ENCODE data around the gene COPS3. TPM values are rescaled to one million over a fixed set of nuclear protein-coding genes. Genes with fewer than 3 reads are reported as not detected.

The COPS3 gene
- polyA plus RNA-seq, 4 donors, result 42.9 to 58.9 (median 48.0) TPM

GRCh38 chr17:17207998-17208397, 73.0 kb downstream of the COPS3 start:
- DNase-seq (no peak), FAIRE-seq (no peak)
- no peaks in the 10 kb centered on the region for H3K27me3 ChIP-seq (ENCODE audit: control insufficient read depth in 3 of 3, insufficient read depth in 3 of 3, low read length in 3 of 3)
- H3K4me3 ChIP-seq (ENCODE audit: low read depth in 1 of 3, low read length in 3 of 3), result no peak overlapping the region
- no peak overlapping the region for H3K27ac ChIP-seq (ENCODE audit: low read depth in 1 of 3, low read length in 2 of 3)
- 85 to 87% (median 85%) methylated on average over 8 of the region's 8 CpGs for WGBS, 3 donors
- H3K9me3 ChIP-seq (ENCODE audit: control insufficient read depth in 2 of 2, insufficient read depth in 1 of 2, low read depth in 1 of 2, low read length in 1 of 2), result peaks cover 0 to 3% of the 10 kb centered on the region in 2 donors
- peaks cover 0 to 31% (median 3%) of the 10 kb centered on the region in 3 donors for H3K36me3 ChIP-seq (ENCODE audit: control insufficient read depth in 3 of 3, insufficient read depth in 2 of 3, low read depth in 1 of 3, low read length in 3 of 3)
- peaks cover 0 to 19% (median 4%) of the 10 kb centered on the region in 3 donors for H3K4me1 ChIP-seq (ENCODE audit: control insufficient read depth in 3 of 3, insufficient read depth in 2 of 3, low read depth in 1 of 3, low read length in 2 of 3)

GRCh38 chr17:17206913-17207335, 74.1 kb downstream of the COPS3 start:
- WGBS, 3 donors, result 12 to 49% (median 27%) methylated on average over 16 of the region's 16 CpGs
- Histone ChIP-seq H3K36me3 (ENCODE audit: control insufficient read depth in 3 of 3, insufficient read depth in 2 of 3, low read depth in 1 of 3, low read length in 3 of 3) (peaks cover 0 to 37% (median 0%) of the 10 kb centered on the region in 3 donors), H3K4me1 (ENCODE audit: control insufficient read depth in 3 of 3, insufficient read depth in 2 of 3, low read depth in 1 of 3, low read length in 2 of 3) (peaks cover 0 to 19% (median 4%) of the 10 kb centered on the region in 3 donors), H3K4me3 (ENCODE audit: low read depth in 1 of 3, low read length in 3 of 3) (peak overlapping the region in 1 of 3 donors; percentile 48), H3K9me3 (ENCODE audit: control insufficient read depth in 2 of 2, insufficient read depth in 1 of 2, low read depth in 1 of 2, low read length in 1 of 2) (peaks cover 0 to 3% of the 10 kb centered on the region in 2 donors), H3K27ac (ENCODE audit: low read depth in 1 of 3, low read length in 2 of 3) (peak overlapping the region; percentile 10 to 36 (median 28)), H3K27me3 (ENCODE audit: control insufficient read depth in 3 of 3, insufficient read depth in 3 of 3, low read length in 3 of 3) (no peaks in the 10 kb centered on the region)
- DNase-seq (peak in 1 of 2 donors; percentile 15), FAIRE-seq (no peak)

GRCh38 chr17:17206124-17206912, 74.7 kb downstream of the COPS3 start, which contains the start of gene PLD6:
Gene PLD6 (minus strand): TSS chr17:17206333. CDS start chr17:17206286, 47 bp downstream.
- Histone ChIP-seq H3K36me3 (ENCODE audit: control insufficient read depth in 3 of 3, insufficient read depth in 2 of 3, low read depth in 1 of 3, low read length in 3 of 3) (peaks cover 0 to 41% (median 0%) of the 10 kb centered on the region in 3 donors), H3K4me1 (ENCODE audit: control insufficient read depth in 3 of 3, insufficient read depth in 2 of 3, low read depth in 1 of 3, low read length in 2 of 3) (peaks cover 0 to 19% (median 4%) of the 10 kb centered on the region in 3 donors), H3K27ac (ENCODE audit: low read depth in 1 of 3, low read length in 2 of 3) (peak within 1 kb of the TSS; percentile 10 to 36 (median 28)), H3K27me3 (ENCODE audit: control insufficient read depth in 3 of 3, insufficient read depth in 3 of 3, low read length in 3 of 3) (no peaks in the 10 kb centered on the region), H3K4me3 (ENCODE audit: low read depth in 1 of 3, low read length in 3 of 3) (peak within 1 kb of the TSS; percentile 28 to 63 (median 48)), H3K9me3 (ENCODE audit: control insufficient read depth in 2 of 2, insufficient read depth in 1 of 2, low read depth in 1 of 2, low read length in 1 of 2) (peaks cover 0 to 3% of the 10 kb centered on the region in 2 donors)
- no peak for FAIRE-seq
- peak; percentile 74 to 84 for DNase-seq
- 10 to 19% (median 11%) methylated on average over 48 to 78 of the region's 78 CpGs for WGBS, 3 donors

GRCh38 chr17:17205368-17206123, 75.5 kb downstream of the COPS3 start:
- 0 to 11% (median 1%) methylated on average over 55 to 70 of the region's 70 CpGs for WGBS, 3 donors
- peak overlapping the region in 1 of 3 donors; percentile 10 for H3K27ac ChIP-seq (ENCODE audit: low read depth in 1 of 3, low read length in 2 of 3)
- H3K4me1 ChIP-seq (ENCODE audit: control insufficient read depth in 3 of 3, insufficient read depth in 2 of 3, low read depth in 1 of 3, low read length in 2 of 3), result peaks cover 0 to 19% (median 4%) of the 10 kb centered on the region in 3 donors
- peak overlapping the region; percentile 28 to 63 (median 48) for H3K4me3 ChIP-seq (ENCODE audit: low read depth in 1 of 3, low read length in 3 of 3)
- H3K36me3 ChIP-seq (ENCODE audit: control insufficient read depth in 3 of 3, insufficient read depth in 2 of 3, low read depth in 1 of 3, low read length in 3 of 3), result peaks cover 0 to 36% (median 0%) of the 10 kb centered on the region in 3 donors
- peaks cover 0 to 3% of the 10 kb centered on the region in 2 donors for H3K9me3 ChIP-seq (ENCODE audit: control insufficient read depth in 2 of 2, insufficient read depth in 1 of 2, low read depth in 1 of 2, low read length in 1 of 2)
- DNase-seq (peak; percentile 54 to 62), FAIRE-seq (no peak)
- H3K27me3 ChIP-seq (ENCODE audit: control insufficient read depth in 3 of 3, insufficient read depth in 3 of 3, low read length in 3 of 3), result no peaks in the 10 kb centered on the region

GRCh38 chr17:17204635-17205231, 76.3 kb downstream of the COPS3 start:
- Histone ChIP-seq H3K4me3 (ENCODE audit: low read depth in 1 of 3, low read length in 3 of 3) (peak overlapping the region in 2 of 3 donors; percentile 48 to 63), H3K27me3 (ENCODE audit: control insufficient read depth in 3 of 3, insufficient read depth in 3 of 3, low read length in 3 of 3) (no peaks in the 10 kb centered on the region), H3K9me3 (ENCODE audit: control insufficient read depth in 2 of 2, insufficient read depth in 1 of 2, low read depth in 1 of 2, low read length in 1 of 2) (peaks cover 0 to 3% of the 10 kb centered on the region in 2 donors), H3K36me3 (ENCODE audit: control insufficient read depth in 3 of 3, insufficient read depth in 2 of 3, low read depth in 1 of 3, low read length in 3 of 3) (peaks cover 0 to 31% (median 0%) of the 10 kb centered on the region in 3 donors), H3K27ac (ENCODE audit: low read depth in 1 of 3, low read length in 2 of 3) (no peak overlapping the region), H3K4me1 (ENCODE audit: control insufficient read depth in 3 of 3, insufficient read depth in 2 of 3, low read depth in 1 of 3, low read length in 2 of 3) (peaks cover 0 to 19% (median 4%) of the 10 kb centered on the region in 3 donors)
- DNase-seq, result no peak
- FAIRE-seq, result no peak
- WGBS, 3 donors, result 61 to 77% (median 63%) methylated on average over 14 of the region's 14 CpGs

DNA sequence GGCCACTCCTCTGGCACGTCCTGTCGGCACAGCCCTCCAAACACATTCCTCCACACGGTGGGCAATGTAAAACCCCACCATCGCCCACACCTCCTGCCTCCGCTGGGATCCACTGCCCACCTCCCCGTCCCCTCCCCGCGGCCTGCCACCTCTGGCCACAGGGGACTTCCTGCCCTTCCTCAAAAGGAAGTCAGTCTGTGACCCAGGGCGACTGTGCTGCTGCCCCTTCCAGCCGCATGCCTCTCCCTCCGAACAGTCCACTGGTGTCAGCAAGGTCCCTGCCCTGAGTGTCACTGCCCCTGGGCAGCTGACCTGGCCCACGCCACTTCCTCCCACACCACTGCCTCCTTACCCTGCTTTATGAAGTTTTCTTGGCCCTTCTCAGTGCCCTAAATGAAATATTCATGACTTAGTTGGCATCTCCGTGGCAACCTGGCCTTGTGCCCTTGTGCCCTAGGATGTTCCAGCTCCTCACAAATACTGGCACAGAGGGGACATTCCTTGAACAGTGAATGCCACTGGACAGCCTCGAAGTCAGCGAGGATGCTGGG, 76.9 kb downstream of the COPS3 start:
- no peak for FAIRE-seq
- peaks cover 0 to 19% (median 4%) of the 10 kb centered on the region in 3 donors for H3K4me1 ChIP-seq (ENCODE audit: control insufficient read depth in 3 of 3, insufficient read depth in 2 of 3, low read depth in 1 of 3, low read length in 2 of 3)

DNA sequence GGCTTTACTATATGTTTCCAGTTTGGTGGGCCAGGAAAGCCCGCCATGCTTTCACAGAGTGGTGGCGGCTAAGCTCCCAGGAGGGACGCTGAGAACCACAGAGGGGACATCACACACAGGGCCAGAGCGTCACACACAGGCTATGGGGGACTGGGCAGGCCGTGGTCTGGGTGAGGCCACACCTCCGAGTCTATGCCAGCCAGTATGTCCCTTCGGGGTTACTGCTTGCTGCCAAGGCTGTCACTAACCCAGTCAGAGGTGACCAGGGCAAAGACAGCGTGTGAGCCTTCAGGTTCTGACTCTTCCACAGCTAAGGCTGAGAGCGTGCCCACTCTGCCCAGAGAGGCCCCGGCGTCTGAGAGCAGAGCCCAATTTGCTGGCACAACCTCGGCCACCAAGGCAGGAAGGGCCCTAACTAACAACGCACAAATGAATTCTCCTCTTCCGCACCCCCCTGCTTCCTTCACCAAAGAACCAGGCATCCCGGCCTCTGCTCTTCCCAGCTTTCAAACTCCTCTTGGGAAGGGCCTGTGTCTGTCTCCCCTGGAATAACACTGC, 77.8 kb downstream of the COPS3 start:
- Histone ChIP-seq H3K27ac (ENCODE audit: low read depth in 1 of 3, low read length in 2 of 3) (no peak overlapping the region), H3K9me3 (ENCODE audit: control insufficient read depth in 2 of 2, insufficient read depth in 1 of 2, low read depth in 1 of 2, low read length in 1 of 2) (peaks cover 0 to 3% of the 10 kb centered on the region in 2 donors), H3K4me3 (ENCODE audit: low read depth in 1 of 3, low read length in 3 of 3) (no peak overlapping the region), H3K27me3 (ENCODE audit: control insufficient read depth in 3 of 3, insufficient read depth in 3 of 3, low read length in 3 of 3) (no peaks in the 10 kb centered on the region), H3K4me1 (ENCODE audit: control insufficient read depth in 3 of 3, insufficient read depth in 2 of 3, low read depth in 1 of 3, low read length in 2 of 3) (peaks cover 0 to 19% (median 4%) of the 10 kb centered on the region in 3 donors), H3K36me3 (ENCODE audit: control insufficient read depth in 3 of 3, insufficient read depth in 2 of 3, low read depth in 1 of 3, low read length in 3 of 3) (peaks cover 0 to 31% (median 0%) of the 10 kb centered on the region in 3 donors)
- FAIRE-seq (no peak), DNase-seq (no peak)
- 87 to 93% (median 90%) methylated on average over 15 of the region's 15 CpGs for WGBS, 3 donors

More for the DNA sequence above, 76.9 kb downstream of the COPS3 start:
- Histone ChIP-seq H3K27ac (ENCODE audit: low read depth in 1 of 3, low read length in 2 of 3) (no peak overlapping the region), H3K27me3 (ENCODE audit: control insufficient read depth in 3 of 3, insufficient read depth in 3 of 3, low read length in 3 of 3) (no peaks in the 10 kb centered on the region), H3K36me3 (ENCODE audit: control insufficient read depth in 3 of 3, insufficient read depth in 2 of 3, low read depth in 1 of 3, low read length in 3 of 3) (peaks cover 0 to 31% (median 0%) of the 10 kb centered on the region in 3 donors), H3K4me3 (ENCODE audit: low read depth in 1 of 3, low read length in 3 of 3) (no peak overlapping the region), H3K9me3 (ENCODE audit: control insufficient read depth in 2 of 2, insufficient read depth in 1 of 2, low read depth in 1 of 2, low read length in 1 of 2) (peaks cover 0 to 3% of the 10 kb centered on the region in 2 donors)
- 71 to 82% (median 79%) methylated on average over 15 of the region's 15 CpGs for WGBS, 3 donors
- no peak for DNase-seq
